ENCODE measurements around the gene RAET1L.
A peak's percentile ranks its signal among the peaks of the same experiment; 100 is the strongest.
"Not testable (repeated sequence)": the region's sequence is repeated elsewhere in the genome, so short reads cannot be mapped to it uniquely, and the experiment has no call there.

RAET1L gene

GRCh38 chr6:150043501-150044412 lies 18.4 kb upstream of the RAET1L start:
- no peak for DNase-seq

DNA sequence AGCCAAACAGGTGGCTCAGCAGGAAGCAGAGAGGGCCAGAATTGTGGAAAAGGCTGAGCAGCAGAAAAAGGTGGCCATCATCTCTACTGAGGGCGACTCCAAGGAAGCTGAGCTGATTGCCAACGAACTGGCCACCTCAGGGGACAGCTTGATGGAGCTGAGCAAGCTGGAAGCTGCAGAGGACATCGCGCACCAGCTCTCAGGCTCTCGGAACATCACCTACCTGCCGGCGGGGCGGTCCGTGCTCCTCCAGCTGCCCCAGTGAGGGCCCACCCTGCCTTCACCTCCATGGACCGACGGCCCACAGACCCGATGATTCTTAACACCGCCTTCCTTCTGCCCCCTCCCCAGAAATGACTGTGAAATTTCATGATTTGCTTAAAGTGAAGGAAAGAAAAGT lies 17.8 kb upstream of the RAET1L start:
- no peak for DNase-seq

DNA sequence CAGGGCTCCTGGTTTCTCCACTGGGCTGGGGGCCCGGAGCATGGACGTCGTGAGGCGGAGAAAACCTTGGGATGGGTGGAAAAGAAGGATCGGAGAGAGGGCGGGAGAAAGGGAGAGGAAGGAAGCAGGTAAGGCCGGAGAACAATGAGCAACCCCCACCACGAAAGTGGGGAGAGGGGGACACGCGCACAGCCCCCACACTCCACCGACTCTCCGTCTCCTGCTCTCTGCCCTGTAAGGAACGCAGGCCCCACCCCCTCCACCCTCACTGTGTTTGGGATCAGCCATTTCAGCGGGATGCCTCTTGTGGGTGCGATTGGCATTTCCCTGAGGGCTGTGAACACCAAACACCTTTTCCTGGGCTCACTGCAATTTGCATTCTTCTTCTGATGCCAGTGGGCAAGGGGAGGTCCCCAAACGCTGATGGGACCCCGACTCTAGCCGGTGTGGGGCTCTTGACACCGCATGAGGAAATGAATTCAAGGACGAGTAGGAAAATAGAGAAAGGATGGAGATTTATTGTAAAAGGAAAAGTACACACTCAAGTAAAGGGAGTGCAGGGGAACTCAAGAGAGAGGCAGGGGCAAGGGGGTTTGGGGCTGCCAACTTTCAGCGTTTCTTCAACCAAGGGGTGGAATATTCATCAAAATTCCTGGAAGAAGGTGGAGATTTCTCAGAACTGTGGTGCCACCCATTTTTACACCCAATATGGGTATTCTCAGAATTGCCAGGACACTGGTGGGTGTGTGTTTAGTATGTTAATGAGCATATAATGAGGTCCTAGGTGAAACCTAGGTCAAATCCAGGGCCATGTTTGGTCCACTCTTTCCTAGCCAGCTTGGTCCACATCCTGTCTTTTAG lies 13.1 kb upstream of the RAET1L start:
- DNase-seq, result no peak

- no peak for DNase-seq
These were observed 12.3 kb upstream of the RAET1L start for GRCh38 chr6:150037526-150038201.

DNA sequence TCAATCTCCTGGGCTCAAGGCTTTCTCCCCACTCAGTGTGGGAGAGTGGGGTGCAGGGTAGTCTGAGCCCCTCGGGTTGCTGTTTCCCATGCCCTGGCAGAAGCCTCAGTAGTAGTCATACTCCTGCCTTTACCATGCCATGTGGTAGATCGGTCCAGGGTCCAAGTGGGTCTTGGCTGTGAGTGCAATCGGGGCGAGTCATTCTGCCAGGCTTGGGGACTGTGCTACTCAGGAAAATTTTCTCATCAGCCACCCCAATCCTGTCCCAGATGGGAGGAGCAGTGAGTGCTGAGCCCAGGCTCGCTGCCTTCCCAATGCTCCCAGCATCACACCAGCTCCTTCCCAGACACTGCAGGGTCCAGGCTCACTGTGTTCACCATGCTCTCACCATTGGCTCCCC lies 10.7 kb upstream of the RAET1L start:
- no peak for DNase-seq

GRCh38 chr6:150033207-150033771 lies 8.0 kb upstream of the RAET1L start:
- no peak for DNase-seq

DNA sequence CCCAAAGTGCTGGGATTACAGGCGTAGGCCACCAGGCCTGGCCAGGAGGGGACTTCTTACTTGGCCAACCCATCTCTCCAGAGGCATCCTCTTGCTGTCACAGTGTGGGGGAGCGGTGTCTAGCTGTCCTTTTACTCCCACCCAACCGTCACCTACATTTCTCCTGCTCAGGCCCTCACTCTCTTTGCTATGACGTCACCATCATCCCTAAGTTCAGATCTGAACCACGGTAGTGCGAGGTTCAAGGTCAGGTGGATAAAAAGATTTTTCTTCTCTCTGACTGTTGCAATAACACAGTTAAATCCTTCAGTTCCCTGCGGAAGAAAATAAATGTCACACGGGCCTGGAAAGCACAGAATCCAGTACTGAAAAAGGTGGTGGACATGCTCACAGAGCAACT lies 7.3 kb upstream of the RAET1L start:
- DNase-seq, result no peak

GRCh38 chr6:150030611-150031010 lies 5.3 kb upstream of the RAET1L start:
- DNase-seq, result no peak

- no peak for DNase-seq
These were observed 4.4 kb upstream of the RAET1L start for GRCh38 chr6:150029749-150030148.

DNA sequence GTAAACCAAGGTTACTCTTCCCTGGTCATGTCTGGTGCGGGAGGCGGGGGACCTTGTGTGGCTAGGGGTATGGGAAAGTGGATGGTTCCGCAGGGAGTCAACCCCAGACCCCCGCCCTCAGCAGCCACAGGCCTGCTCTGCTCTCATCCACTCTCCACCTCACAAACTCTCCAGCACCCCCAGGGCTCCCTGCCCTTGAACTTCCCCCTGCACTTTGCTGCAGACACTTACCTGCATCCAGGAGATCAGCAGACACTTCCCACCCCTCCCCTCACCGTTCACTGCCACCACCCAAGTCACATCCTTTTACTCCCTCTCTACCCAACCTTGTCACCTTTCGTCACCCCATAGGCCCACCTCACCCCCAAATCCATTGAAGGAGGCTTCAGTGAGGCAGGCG lies 3.9 kb upstream of the RAET1L start:
- DNase-seq, result no peak

- no peak for DNase-seq
These were observed 3.5 kb upstream of the RAET1L start for GRCh38 chr6:150028799-150029198.

DNA sequence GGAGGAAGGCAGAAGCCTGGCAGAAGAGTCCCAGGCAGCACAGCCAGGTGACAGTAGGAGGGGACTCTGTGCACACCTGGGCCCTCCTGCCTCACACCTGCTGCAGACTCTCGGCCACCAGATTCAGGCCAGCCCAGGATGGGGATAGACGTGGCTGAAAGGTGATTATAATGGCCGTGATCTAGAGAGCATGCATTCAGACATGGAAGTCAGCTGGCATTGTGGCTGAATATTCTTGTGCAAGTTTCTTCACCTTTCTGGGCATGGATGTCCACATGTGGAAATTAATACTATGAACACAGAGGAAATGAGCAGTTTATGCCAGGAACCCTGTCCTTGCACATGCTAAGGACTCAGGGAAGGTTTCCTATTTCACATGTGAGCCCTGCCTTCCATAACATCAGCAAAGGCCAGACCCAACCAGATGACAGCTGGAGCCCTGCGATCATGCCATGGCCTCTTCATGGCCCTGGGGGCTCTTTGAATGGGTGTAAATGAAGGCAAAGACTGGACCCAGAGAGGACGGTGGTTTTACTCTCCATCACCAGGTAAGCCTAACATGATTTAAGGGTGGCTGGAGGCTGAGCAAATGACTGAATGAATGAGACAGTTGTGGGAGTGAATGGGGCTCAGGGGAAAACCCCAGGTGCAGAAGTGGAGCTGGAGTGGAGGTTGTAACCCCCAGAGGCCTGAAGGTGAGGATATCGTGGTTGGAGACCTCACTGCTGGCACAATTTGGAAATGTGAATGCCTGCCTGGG lies 2.7 kb upstream of the RAET1L start:
- DNase-seq, result no peak

DNA sequence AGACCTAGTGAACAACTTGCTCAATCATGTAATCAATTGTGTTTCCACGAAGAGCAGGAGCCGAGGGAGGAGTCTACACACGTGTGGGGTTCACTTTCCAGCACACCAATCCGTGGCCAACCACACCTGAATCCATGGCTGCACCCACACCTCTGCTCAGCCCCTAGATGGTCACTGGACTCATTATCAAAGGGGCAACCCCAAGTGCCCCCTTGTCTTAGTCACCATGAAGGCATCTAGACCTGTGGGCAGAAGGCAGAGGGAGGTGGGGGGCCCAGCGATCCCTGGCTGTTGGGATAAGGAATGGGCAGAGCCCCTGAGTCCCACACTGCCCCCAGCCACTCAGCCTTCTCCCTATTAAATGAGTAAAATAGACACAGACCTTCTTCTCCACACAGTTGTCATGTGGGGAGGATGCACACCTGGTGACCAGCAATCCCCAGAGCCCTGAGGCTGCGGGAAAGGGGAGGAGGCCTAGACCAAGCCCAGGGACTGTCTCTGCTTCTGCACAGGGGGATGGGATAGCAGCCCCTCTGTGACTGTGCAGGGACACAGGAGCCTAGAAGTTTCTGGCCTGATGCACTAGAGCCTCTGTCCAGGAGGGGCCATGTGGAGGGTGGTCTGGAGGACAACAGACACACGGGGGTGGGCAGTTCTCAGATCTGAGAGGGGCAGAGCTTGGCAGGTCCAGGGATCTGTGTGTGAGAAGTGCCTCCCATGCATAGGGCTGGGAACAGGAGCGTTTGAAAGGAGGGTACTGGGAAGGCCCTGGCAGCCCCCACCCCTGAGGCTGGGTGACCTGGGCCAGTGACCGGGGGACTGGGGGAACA lies 1.9 kb upstream of the RAET1L start:
- no peak for DNase-seq

- DNase-seq, result no peak
These were observed 631 bp downstream of the RAET1L start for GRCh38 chr6:150024646-150025155.

DNA sequence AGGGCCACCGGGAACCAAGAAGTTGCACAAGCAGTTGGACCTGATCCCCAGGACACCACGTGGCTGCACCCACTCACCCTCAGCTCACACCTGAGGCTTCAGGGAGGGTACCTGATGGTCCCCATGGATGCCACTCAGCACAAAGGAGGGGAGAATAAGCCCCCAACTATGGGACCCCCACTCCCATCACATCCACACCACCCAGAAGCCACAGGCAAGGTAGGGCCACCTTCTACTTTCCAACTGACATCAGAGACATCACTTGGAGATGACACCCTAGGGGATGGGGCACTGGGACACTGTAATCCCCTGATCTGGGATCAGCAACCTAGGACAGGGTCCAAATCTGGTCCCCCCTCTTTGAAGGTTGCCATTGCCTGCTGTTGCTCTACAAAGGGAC lies 1.3 kb downstream of the RAET1L start:
- DNase-seq, result not testable (repeated sequence)

DNA sequence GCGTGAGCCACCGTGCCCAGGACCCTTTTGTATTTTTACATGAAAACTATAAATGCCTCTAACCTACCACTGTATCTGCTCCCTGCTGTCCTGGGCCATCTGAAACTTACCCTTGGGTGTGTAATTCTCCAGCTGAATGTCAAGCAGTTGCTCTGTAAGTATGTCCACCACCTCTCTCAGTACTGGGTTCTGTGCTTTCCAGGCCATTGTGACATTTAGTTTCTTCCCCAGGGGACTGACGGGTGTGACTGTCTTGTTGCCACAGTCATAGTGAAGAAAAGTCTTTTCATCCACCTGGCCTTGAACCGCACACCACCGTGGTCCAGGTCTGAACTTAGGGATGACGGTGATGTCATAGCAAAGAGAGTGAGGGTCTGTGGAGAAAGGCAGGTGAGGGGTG lies 3.5 kb downstream of the RAET1L start:
- DNase-seq, result not testable (repeated sequence)

DNA sequence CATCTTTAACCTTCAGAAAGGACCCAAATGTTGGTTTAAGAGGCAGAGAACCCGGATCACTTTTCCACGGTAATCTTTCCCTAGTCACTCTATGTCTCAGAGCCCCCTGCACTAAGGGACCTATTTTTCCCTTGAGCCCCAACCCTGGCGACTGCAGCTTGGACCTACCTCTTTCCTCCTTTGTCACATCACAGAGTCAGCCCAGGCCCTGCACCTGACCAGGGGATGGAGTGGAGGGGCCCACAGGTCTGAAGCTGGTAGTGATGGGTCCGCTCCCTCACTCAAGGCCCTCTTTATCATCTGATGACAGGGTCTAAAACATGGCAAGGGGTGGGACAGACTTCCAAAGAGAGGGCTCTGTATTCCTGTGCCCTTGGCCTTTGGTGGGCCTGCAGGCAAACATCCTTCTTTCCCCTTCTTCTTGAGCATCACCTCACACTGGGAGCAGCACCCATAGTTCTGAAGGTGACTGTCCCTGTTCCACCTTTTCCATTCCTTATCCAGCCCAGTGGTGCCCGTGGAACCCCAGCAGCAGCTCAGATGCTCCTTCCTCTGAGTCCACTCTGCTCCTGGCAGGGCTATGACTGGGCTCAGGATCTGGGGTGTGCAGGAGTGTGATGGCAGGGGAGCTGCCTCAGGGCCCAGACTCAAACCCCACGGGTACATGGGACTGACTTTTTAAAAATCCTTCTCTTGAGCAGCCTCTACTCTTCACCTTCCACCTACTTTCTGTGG lies 6.3 kb downstream of the RAET1L start:
- no peak for DNase-seq

- not testable (repeated sequence) for DNase-seq
These were observed 8.2 kb downstream of the RAET1L start for GRCh38 chr6:150017186-150017521.

- DNase-seq, result peak; percentile 39
These were observed 8.8 kb downstream of the RAET1L start for GRCh38 chr6:150016324-150017185.

Data from activated CD4-positive, alpha-beta T cell treated with anti-CD3 and anti-CD28 coated beads, Interleukin-2, amount 50 U/mL, for 1 hour (primary cell).